Lung (tissue), 12 donors: ENCODE results near the gene TMEM54. TPM values are rescaled to one million over a fixed set of nuclear protein-coding genes. Genes with fewer than 3 reads are reported as not detected.

Experiments
- ATAC-seq: fragments of 200-7000 bp; cut with Tn5 transposase; one replicate; pipeline ENCODE4 v1.9.1; 2020; ENCODE audit warnings: moderate number of reproducible peaks; ENCODE audit not compliant: insufficient read depth, low FRiP score
- DNase-seq, 3 donors: peaks; one replicate each; pipeline ENCODE4 v3.0.0-alpha.2; 2013 to 2017
- H3K27ac ChIP-seq, 2 donors: one replicate each; pipeline ENCODE4 v1.5.1; 2013; ENCODE audit warnings: mild to moderate bottlenecking in 2 of 2, moderate library complexity in 2 of 2, control low read depth in 1 of 2, inconsistent platforms in 1 of 2, low read depth in 1 of 2, low read length in 1 of 2
- H3K27me3 ChIP-seq, 3 donors: one replicate each; pipeline ENCODE4 v1.5.1; 2013; ENCODE audit warnings: low read length in 2 of 3; ENCODE audit not compliant: control insufficient read depth in 3 of 3, insufficient read depth in 3 of 3
- H3K36me3 ChIP-seq, 4 donors: one replicate each; pipeline ENCODE4 v1.5.1; 2013; ENCODE audit warnings: low read length in 4 of 4, mild to moderate bottlenecking in 1 of 4, moderate library complexity in 1 of 4; ENCODE audit not compliant: control insufficient read depth in 4 of 4, insufficient read depth in 4 of 4
- H3K4me1 ChIP-seq, 5 donors: one replicate each; pipeline ENCODE4 v1.5.1; 2013; ENCODE audit warnings: low read length in 5 of 5, mild to moderate bottlenecking in 2 of 5, moderate library complexity in 1 of 5; ENCODE audit not compliant: control insufficient read depth in 5 of 5, insufficient read depth in 5 of 5
- H3K4me3 ChIP-seq: one replicate; pipeline ENCODE4 v1.5.1; 2013; ENCODE audit warnings: mild to moderate bottlenecking, control low read depth, moderate library complexity
- H3K9ac ChIP-seq, 2 donors: one replicate each; pipeline ENCODE4 v1.5.1; 2013; ENCODE audit warnings: low read length in 2 of 2, control low read depth in 1 of 2; ENCODE audit not compliant: insufficient read depth in 1 of 2
- H3K9me3 ChIP-seq, 4 donors: one replicate each; pipeline ENCODE4 v1.5.1; 2013; ENCODE audit warnings: low read length in 3 of 4, mild to moderate bottlenecking in 1 of 4, moderate library complexity in 1 of 4; ENCODE audit not compliant: control insufficient read depth in 4 of 4, insufficient read depth in 3 of 4
- WGBS, 2 donors: extraction: QIAGEN DNeasy Blood & Tissue Kit; methylation state at CpG; one replicate each; pipeline ENCODE4 v1.1.7; 2013; 5-methylcytosine and 5-hydroxymethylcytosine counted together
- polyA plus RNA-seq, 2 donors: library from polyadenylated mRNA; stranded (reverse); fragments of 200-250 nt; gene quantifications; one replicate each; pipeline ENCODE4 v1.2.1, GENCODE V29; 2013
- total RNA-seq, 2 donors: library from RNA; depleted of rRNA in 1 of 2; stranded (reverse); fragments of >200 nt in 1 of 2; gene quantifications; one replicate each; pipeline ENCODE4 v1.2.1, GENCODE V29; 2014 to 2021
- TF ChIP-seq, protein P1 (sequence below): IDR thresholded peaks from 2 replicates; pipeline ENCODE4 v1.5.1; 2012; ENCODE audit warnings: mild to moderate bottlenecking; ENCODE audit errors: control extremely low read depth, extremely low read depth
- donor health status: control.
- donor health status: control.
- donor health status: Bipolar disorder and iron deficiency.
- donor health status: healthy.
- donor health status: DM: yes; HTN: yes; CAD: no.

The TMEM54 gene
- total and polyA plus RNA-seq, 4 donors: 22.4 to 56.6 (median 43.1) TPM

DNA sequence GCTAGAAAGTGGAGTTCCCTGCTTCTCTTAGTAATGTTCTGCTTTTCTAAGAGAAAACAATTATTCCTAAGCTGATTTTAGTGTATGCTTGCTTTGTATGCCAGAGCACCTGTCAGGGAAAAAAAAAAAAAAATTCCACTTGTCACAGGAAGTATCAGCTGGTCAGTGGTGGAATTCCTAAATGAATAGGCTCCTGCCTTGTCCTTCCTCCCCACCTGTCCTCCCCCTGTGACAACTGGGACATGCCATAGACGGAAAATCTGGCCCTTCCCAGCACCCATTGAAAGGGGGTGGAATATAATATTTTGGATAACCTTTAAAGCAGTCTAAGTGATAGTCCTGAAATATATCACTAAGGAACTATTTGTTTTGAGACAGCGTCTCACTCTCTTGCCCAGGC, 41.3 kb downstream of the TMEM54 start:
- DNase-seq (no peak), ATAC-seq (no peak)
- no peak overlapping the region for H3K27ac ChIP-seq
- no peaks in the 10 kb centered on the region for H3K9me3 ChIP-seq
- H3K4me1 ChIP-seq: peaks cover 0 to 7% (median 0%) of the 10 kb centered on the region in 5 donors
- WGBS, 2 donors: 97 to 100% methylated on average over 2 of the region's 2 CpGs
- H3K4me3 ChIP-seq: no peak overlapping the region
- H3K27me3 ChIP-seq: no peaks in the 10 kb centered on the region
- no peak overlapping the region for H3K9ac ChIP-seq
- TF ChIP-seq, protein P1, sequence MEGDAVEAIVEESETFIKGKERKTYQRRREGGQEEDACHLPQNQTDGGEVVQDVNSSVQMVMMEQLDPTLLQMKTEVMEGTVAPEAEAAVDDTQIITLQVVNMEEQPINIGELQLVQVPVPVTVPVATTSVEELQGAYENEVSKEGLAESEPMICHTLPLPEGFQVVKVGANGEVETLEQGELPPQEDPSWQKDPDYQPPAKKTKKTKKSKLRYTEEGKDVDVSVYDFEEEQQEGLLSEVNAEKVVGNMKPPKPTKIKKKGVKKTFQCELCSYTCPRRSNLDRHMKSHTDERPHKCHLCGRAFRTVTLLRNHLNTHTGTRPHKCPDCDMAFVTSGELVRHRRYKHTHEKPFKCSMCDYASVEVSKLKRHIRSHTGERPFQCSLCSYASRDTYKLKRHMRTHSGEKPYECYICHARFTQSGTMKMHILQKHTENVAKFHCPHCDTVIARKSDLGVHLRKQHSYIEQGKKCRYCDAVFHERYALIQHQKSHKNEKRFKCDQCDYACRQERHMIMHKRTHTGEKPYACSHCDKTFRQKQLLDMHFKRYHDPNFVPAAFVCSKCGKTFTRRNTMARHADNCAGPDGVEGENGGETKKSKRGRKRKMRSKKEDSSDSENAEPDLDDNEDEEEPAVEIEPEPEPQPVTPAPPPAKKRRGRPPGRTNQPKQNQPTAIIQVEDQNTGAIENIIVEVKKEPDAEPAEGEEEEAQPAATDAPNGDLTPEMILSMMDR: no peak
- peaks cover 0 to 21% (median 12%) of the 10 kb centered on the region in 4 donors for H3K36me3 ChIP-seq

DNA sequence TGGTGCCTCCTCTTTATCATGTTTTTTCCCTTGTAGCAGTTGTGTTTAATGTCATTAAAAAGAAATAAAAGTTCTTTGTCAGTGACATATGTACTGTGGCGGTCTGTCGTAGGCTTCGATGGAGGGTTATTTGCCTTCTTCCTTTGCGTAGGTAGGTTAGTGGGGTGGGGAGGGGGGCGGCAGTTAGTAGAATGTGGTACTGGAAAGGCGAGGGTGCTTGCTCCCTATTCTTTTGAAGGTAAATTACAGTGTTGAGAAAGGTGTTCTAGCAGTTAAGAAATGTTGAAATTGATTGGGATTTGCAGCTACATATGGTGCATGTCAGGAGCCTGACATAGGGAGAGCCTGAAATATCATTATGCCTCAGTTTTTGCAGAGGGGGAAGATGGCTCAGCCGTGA, 42.4 kb downstream of the TMEM54 start:
- WGBS, 2 donors: 93 to 96% methylated on average over 7 of the region's 7 CpGs

DNA sequence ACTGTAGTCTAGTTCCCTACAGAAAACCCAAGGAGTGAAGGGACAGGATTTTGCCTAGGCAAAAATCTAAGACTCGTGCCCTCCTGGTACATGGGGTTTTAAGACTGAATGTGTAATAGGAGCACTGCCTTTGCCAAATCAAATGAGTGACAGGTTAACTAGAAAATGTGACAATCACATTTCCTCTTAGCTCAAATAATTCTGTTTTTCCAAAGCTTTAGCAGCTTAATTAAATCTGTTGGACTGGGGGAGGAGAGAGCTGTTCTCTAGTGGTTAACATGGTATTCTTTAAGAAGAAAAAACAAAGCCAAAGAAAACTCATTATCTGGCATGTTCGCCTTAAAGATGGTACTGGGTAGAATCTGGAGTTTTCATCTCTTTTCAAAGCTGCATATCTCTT, 43.1 kb downstream of the TMEM54 start:
- Histone ChIP-seq H3K4me1 (peaks cover 0 to 2% (median 0%) of the 10 kb centered on the region in 5 donors), H3K36me3 (peaks cover 7 to 28% (median 20%) of the 10 kb centered on the region in 4 donors), H3K9me3 (no peaks in the 10 kb centered on the region), H3K9ac (no peak overlapping the region), H3K4me3 (no peak overlapping the region), H3K27ac (no peak overlapping the region), H3K27me3 (no peaks in the 10 kb centered on the region)
- TF ChIP-seq, protein P1: no peak
- no peak for DNase-seq
- 98 to 99% methylated on average over 2 of the region's 2 CpGs for WGBS, 2 donors
- no peak for ATAC-seq

More for the DNA sequence above, 42.4 kb downstream of the TMEM54 start:
- ATAC-seq (no peak), DNase-seq (no peak)
- TF ChIP-seq, protein P1: no peak
- no peak overlapping the region for H3K4me3 ChIP-seq
- H3K9ac ChIP-seq: no peak overlapping the region
- no peaks in the 10 kb centered on the region for H3K9me3 ChIP-seq
- peaks cover 0 to 2% (median 0%) of the 10 kb centered on the region in 5 donors for H3K4me1 ChIP-seq
- peaks cover 7 to 27% (median 14%) of the 10 kb centered on the region in 4 donors for H3K36me3 ChIP-seq
- no peak overlapping the region for H3K27ac ChIP-seq
- no peaks in the 10 kb centered on the region for H3K27me3 ChIP-seq
